ENCODE measurements around the gene ANXA9.

The ANXA9 gene

GRCh38 chr1:151005729-151006319 is 23.7 kb downstream of the ANXA9 start:
- no peak for DNase-seq (ENCODE audit: low read depth)

DNA sequence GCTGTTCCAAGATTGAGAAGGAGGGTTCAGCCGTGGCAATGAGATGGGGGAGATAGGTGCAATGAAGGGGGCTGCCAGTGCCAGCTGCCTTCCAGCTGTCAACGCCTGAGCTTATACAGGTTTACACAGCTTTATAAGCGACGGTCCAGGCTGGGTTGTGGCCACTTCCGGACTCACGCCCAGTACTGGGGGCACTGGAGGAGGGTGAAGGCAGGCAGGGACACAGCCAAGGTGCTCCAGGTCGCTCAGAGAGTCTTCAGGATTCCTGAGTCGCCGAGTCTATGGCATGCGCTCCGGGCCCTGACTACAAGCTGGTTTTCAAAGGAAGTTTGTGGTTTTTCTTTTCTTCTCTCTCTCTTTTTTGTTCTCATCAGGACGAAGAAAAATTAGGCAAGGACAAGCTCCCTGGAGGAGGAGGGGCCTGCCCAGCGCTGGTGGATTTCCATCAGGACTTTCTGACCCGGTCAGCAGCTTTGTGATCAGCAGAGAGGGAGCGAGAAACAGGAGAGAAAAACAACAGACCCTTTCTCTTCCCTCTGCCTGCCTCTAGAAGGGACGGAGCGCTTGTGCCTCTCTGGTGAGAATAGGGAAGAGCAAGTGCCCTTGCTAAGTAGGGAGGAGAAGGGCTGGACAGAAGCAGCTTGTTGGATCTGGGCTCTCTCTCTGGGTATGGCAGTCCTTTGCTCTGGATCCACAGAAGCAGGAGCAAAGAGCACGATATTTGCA is 24.4 kb downstream of the ANXA9 start, which contains the start of gene MINDY1:
TSS of gene MINDY1 (minus strand) at position 576 of the 726 bp plus-strand sequence. CDS start 4,285 bp downstream, outside the sequence.
- DNase-seq (ENCODE audit: low read depth), result peak; percentile 44

- DNase-seq (ENCODE audit: low read depth), result no peak
Measured at GRCh38 chr1:151007853-151008243, 25.8 kb downstream of the ANXA9 start.

- peak; percentile 91 for DNase-seq (ENCODE audit: low read depth)
Measured at GRCh38 chr1:151008244-151009205, 26.4 kb downstream of the ANXA9 start, which contains the start of gene PRUNE1. Gene PRUNE1, plus strand, starts transcription at chr1:151008449. Its CDS starts 184 bp downstream, at chr1:151008633.

GRCh38 chr1:151009206-151009587 is 27.1 kb downstream of the ANXA9 start:
- DNase-seq (ENCODE audit: low read depth), result no peak

DNA sequence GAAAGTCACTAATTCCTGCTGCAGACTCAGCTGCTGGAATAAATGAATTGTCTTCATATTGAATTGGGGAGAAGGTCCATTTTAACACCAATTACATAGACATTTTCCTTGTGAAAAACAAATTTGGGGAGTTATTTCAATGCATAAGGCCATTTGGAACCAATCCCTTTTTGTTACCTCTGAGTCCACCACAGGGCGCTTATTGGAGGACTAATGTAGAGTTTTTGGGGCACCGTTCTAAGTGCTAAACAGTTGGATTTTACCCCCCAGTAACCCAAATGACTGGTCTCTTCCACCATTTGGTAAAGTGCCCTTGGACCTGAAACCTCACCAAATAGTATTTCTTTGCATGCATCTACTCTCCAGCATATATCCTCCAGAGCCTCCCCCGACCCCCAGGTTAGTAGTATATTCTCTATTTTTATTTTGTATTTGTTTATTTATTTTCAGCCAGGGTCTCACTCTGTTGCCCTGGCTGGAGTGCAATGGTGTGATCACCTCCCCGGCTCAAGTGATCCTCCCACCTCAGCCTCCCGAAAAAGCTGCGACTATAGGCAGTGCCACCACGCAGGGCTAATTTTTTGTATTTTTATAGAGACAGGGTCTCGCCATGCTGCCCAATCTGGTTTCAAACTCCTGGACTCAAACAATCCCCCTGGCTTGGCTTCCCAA is 27.7 kb downstream of the ANXA9 start:
- no peak for DNase-seq (ENCODE audit: low read depth)

DNA sequence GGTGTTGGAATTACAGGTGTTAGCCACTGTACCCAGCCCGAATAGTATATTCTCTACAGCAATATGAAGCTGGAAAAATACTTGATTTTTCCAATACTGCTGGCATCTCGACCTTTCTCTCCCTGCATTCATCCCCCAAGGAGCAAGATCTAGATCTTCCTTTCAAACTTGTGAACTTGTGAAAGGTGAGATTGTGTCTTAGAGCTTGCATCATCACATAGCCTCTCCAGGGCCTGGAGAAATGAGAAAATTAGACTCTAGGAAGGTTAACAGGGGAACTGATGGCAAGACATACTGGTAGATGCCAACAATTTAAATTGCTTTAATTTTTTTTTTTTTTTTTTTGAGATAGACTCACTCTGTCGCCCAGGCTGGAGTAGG is 28.2 kb downstream of the ANXA9 start:
- DNase-seq (ENCODE audit: low read depth), result no peak

- no peak for DNase-seq (ENCODE audit: low read depth)
Measured at GRCh38 chr1:151011154-151011850, 29.2 kb downstream of the ANXA9 start.

GRCh38 chr1:151012684-151013471 is 30.8 kb downstream of the ANXA9 start:
- DNase-seq (ENCODE audit: low read depth), result no peak

- DNase-seq (ENCODE audit: low read depth), result peak; percentile 24
Measured at GRCh38 chr1:151013518-151013917, 31.4 kb downstream of the ANXA9 start.

DNA sequence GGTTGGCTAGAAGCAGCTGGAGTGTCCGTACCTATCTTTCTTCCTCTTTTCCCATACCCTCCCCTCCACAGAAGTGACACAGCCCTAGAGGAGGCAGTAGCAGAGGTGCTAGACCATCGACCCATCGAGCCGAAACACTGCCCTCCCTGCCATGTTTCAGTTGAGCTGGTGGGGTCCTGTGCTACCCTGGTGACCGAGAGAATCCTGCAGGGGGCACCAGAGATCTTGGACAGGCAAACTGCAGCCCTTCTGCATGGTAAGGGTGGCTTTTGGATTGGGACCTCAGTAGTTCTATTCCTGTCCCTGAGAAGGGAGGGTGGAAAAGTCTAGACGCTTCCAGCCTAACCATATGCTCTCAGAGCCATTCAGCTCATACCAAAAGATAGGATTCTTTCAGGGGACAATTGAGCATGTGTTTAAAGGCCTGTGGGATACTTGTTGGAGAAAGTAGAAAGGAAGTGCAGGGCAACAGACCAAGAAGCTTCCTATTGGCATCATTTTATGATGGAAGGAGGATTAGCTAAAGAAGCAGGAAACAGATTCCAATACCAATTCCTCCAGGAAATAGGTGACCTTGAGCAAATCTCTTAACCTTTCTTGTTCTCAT is 42.6 kb downstream of the ANXA9 start:
- DNase-seq (ENCODE audit: low read depth), result no peak

DNA sequence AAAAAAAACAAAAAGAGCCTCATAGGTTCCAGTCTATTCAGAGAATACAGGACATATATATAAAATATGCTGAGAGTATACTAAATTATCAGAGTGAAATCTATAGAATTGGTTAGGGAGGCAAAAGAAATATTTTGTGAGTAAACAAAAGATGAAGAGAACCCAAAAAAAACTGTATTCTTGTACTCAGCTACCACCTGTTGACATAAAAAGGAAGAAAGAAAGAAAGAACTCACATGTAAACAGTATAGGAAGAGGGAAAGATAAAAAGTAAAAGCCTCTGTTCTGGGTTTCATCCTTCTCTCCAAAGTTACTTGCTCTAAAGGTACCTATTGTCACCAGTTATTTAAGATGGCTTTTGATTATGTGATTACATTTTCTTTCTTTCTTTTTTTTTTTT is 44.4 kb downstream of the ANXA9 start:
- DNase-seq (ENCODE audit: low read depth), result no peak

DNA sequence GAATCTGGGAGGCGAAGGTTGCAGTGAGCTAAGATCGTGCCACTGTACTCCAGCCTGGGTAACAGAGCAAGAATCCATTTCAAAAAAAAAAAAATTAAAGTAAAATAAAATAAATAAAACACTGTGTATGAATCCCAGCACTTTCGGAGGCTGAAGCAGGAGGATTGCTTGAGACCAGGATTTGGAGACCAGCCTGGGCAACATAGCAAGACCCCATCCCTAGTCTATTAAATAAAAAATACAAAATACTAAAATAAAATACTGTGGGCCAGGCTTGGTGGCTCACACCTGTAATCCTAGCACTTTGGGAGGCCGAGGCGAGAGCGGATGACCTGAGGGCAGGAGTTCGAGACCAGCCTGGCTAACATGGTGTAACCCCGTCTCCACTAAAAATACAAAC is 50.1 kb downstream of the ANXA9 start:
- no peak for DNase-seq (ENCODE audit: low read depth)

DNA sequence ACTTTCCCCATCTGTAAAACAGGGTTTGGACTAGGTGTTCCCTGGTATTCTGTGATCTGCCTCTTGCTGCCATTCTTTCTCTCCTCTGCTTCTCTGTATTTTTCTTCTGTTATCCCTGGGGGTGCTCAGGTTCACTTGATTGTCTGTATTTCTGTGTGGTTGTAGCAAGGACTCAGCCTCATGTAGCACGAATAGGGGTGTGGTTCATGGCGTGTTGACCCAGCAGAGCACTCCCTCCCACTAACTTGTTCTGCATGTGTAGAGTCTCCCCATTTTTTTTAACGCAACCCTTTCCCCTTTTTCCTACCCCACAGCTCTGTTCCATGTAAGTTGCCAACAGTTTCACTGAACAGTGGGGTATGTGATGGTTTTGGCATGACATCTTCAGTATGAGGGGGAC is 53.1 kb downstream of the ANXA9 start:
- DNase-seq (ENCODE audit: low read depth), result no peak

GRCh38 chr1:151036356-151036755 is 54.3 kb downstream of the ANXA9 start, which contains the start of gene BNIPL:
Gene BNIPL, plus strand, starts transcription at chr1:151036586. Its CDS starts 140 bp downstream, at chr1:151036726.
- DNase-seq (ENCODE audit: low read depth), result no peak

DNA sequence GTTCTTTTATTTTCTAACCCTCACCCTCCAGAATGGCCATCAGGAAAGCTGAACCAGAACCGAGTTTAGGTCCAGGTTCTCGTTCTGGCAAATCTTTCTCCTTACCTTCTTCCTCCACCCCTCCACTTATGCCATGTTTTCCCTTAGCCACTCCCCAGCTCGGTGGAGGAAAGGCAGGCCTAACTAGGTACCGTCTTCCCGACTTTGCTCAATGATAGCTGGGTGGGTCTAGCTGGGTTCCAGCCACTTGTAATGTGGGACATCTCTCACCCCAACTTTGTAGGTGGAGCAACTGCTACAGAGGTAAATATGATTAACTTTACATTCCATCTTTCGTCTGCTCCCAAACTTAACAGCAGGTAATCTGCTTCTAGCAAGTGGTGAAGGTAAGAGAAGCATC is 54.9 kb downstream of the ANXA9 start:
- no peak for DNase-seq (ENCODE audit: low read depth)

DNA sequence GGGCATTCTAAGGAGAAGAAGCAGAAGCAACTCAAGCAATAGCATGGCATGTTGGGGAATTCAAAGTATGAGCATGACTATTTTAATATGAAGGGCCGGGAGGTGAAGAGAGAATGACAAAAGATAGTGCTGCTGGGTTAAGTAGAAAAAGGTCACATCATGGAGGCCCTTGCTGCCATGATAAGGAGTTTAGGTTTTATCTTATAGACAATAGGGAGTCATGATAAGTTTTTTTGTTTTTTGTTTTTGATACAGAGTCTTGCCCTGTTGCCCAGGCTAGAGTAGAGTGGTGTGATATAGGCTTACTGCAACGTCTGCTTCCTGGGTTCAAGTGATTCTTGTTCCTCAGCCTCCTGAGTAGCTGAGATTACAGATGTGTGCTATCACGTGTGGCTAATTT is 57.4 kb downstream of the ANXA9 start:
- DNase-seq (ENCODE audit: low read depth), result no peak

DNA sequence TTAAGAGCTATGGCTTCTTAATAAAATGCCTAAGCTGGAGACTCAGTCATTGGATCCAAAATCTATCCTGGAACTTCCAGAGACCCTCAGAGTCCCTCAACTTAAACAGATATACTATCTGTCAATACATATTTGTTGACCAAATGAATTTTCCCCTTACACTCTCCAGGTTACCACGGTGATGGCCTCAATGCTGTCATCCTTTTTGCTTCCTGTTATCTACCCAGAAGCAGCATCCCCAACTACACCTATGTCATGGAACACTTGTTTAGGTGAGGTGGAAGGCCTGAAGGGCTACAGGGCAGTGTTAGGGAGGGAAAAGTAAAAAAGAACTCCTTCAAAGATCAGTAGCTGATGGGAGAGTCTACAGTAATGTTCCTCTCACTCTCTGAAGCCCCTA is 61.1 kb downstream of the ANXA9 start:
- DNase-seq (ENCODE audit: low read depth), result no peak

Measured in CMK (cell line).